Small intestine (tissue), 7 donors: ENCODE results near the gene SPA17. TPM values are rescaled to one million over a fixed set of nuclear protein-coding genes. Genes with fewer than 3 reads are reported as not detected.

Experiments used
- DNase-seq, 2 donors: peaks; one replicate each; pipeline versions ENCODE4 v3.0.0 to v3.0.0-alpha.2; 2013
- FAIRE-seq: peaks from 2 replicates; lab custom pipeline; 2012; peaks lifted over from hg19 to GRCh38; lab: Jason Lieb, UNC
- H3K27ac ChIP-seq, 3 donors: one replicate each; pipeline ENCODE4 v1.5.1; 2013; ENCODE audit warnings: low read length in 2 of 3, mild to moderate bottlenecking in 2 of 3, control low read depth in 1 of 3, inconsistent platforms in 1 of 3, low read depth in 1 of 3, moderate library complexity in 1 of 3
- H3K27me3 ChIP-seq, 3 donors: one replicate each; pipeline ENCODE4 v1.6.1; 2013; ENCODE audit warnings: low read length in 3 of 3, inconsistent platforms in 1 of 3; ENCODE audit not compliant: control insufficient read depth in 3 of 3, insufficient read depth in 3 of 3
- H3K36me3 ChIP-seq, 3 donors: one replicate each; pipeline ENCODE4 v1.6.1; 2013; ENCODE audit warnings: low read length in 3 of 3, inconsistent platforms in 1 of 3, low read depth in 1 of 3, mild to moderate bottlenecking in 1 of 3, moderate library complexity in 1 of 3; ENCODE audit not compliant: control insufficient read depth in 3 of 3, insufficient read depth in 2 of 3
- H3K4me1 ChIP-seq, 3 donors: one replicate each; pipeline ENCODE4 v1.6.1; 2013; ENCODE audit warnings: low read length in 2 of 3, inconsistent platforms in 1 of 3, low read depth in 1 of 3, mild to moderate bottlenecking in 1 of 3, moderate library complexity in 1 of 3; ENCODE audit not compliant: control insufficient read depth in 3 of 3, insufficient read depth in 2 of 3
- H3K4me3 ChIP-seq, 3 donors: one replicate each; pipeline ENCODE4 v1.5.1; 2013; ENCODE audit warnings: low read length in 3 of 3, control low read depth in 1 of 3, inconsistent platforms in 1 of 3, low read depth in 1 of 3, mild to moderate bottlenecking in 1 of 3, moderate library complexity in 1 of 3
- H3K9me3 ChIP-seq, 2 donors: one replicate each; pipeline ENCODE4 v1.6.1; 2013; ENCODE audit warnings: low read depth in 1 of 2, low read length in 1 of 2; ENCODE audit not compliant: control insufficient read depth in 2 of 2, insufficient read depth in 1 of 2
- WGBS, 3 donors: extraction: QIAGEN DNeasy Blood & Tissue Kit; methylation state at CpG; one replicate each; pipeline ENCODE4 v1.1.7; 2013; 5-methylcytosine and 5-hydroxymethylcytosine counted together
- polyA plus RNA-seq, 4 donors: library from polyadenylated mRNA; stranded (reverse) in 3 of 4; unstranded in 1 of 4; fragments of 200-250 nt in 3 of 4; fragments of 120-200 nt in 1 of 4; gene quantifications; one replicate each; pipeline versions ENCODE4 v1.2.1 to v1.2.3, GENCODE V29; 2013
- donor health status: healthy with polysubstance abuse.
- donor health status: control.
- donor health status: control.
- donor health status: Bipolar disorder and iron deficiency.
- donor health status: healthy.

SPA17 gene
- polyA plus RNA-seq, 4 donors: 3.2 to 9.8 (median 7.0) TPM

GRCh38 chr11:124742555-124742954, 68.9 kb downstream of the SPA17 start:
- FAIRE-seq (no peak), DNase-seq (no peak)
- Histone ChIP-seq H3K27me3 (peaks cover 0 to 97% (median 8%) of the 10 kb centered on the region in 3 donors), H3K9me3 (no peaks in the 10 kb centered on the region), H3K27ac (no peak overlapping the region), H3K4me3 (no peak overlapping the region), H3K4me1 (peaks cover 0 to 18% (median 2%) of the 10 kb centered on the region in 3 donors), H3K36me3 (no peaks in the 10 kb centered on the region)
- WGBS, 3 donors: 77 to 90% (median 82%) methylated on average over 2 of the region's 2 CpGs

DNA sequence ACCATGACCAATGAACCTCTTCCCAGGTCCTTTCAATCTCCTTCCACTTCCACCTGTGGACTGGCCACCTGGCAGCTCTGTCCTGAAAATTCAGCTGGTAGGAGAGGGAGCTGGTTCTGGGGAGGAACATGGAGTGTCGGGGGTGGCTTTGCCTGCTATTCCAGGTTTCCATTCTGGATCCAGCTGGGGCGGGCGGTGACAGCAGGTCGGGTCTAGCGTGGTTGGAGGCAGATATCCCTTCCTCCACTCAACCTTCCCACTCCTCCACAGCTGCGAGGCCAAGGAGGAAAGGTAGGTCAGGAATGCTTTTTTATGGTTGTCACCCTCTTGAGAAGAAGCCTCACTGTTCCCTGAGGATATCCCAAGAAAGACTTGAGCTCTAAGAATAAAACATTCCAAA, 69.3 kb downstream of the SPA17 start:
- Histone ChIP-seq H3K27ac (no peak overlapping the region), H3K27me3 (peaks cover 0 to 97% (median 8%) of the 10 kb centered on the region in 3 donors), H3K9me3 (no peaks in the 10 kb centered on the region), H3K4me3 (no peak overlapping the region), H3K36me3 (no peaks in the 10 kb centered on the region), H3K4me1 (peaks cover 0 to 18% (median 2%) of the 10 kb centered on the region in 3 donors)
- WGBS, 3 donors: 73 to 91% (median 76%) methylated on average over 6 of the region's 6 CpGs
- DNase-seq (no peak), FAIRE-seq (no peak)

DNA sequence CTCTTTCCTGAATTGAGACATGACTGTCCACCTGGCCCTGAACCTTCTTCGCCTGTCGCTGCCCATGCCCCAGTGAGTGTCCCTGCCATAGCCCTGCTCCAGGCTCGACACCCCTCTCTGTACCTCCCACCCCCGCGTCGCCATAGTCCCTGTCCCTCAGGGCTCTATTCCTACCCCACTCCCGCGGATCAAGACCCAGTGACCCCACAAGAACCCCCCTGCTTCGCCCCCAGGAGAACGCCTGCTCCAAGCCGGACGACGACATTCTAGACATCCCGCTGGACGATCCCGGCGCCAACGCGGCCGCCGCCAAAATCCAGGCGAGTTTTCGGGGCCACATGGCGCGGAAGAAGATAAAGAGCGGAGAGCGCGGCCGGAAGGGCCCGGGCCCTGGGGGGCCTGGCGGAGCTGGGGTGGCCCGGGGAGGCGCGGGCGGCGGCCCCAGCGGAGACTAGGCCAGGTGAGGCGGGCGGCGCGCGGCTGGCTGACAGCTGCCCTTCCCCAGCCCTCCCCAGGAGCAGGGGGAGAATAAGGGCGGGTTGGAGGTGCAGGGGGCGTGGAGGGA, 71.6 kb downstream of the SPA17 start:
- H3K4me3 ChIP-seq: peak overlapping the region in 1 of 3 donors; percentile 78

DNA sequence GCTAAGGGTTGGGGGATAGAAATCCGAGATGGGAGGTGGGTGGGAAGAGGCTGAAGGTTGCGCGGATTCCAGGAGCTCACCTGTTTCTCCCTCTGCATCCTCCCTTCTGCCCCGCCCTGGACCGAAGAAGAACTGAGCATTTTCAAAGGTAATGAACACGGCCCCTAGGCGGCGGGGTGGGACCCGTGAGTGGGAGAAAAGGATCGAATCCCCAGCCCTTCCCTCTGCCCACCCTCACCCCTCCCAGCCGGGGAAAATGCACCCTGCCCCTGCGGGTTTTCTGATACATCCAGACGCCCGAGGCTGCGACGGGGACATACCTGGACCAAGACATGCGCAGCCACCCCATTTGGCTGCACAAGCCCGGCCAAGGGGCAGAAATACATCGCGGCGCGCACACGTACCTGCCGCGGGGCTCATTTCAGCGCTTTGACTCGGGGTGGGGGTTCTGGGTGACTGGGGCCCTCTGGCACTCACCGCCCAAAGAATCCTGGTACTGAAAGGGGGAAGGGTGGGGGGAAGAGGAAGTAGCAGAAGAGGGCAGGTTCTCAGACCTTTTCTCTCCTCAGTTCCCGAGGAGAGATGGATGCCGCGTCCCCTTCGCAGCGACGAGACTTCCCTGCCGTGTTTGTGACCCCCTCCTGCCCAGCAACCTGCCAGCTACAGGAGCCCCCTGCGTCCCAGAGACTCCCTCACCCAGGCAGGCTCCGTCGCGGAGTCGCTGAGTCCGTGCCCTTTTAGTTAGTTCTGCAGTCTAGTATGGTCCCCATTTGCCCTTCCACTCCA, 72.3 kb downstream of the SPA17 start:
- H3K27me3 ChIP-seq: peaks cover 0 to 97% (median 8%) of the 10 kb centered on the region in 3 donors
- FAIRE-seq (no peak), DNase-seq (peak; percentile 51 to 68)
- peak overlapping the region; percentile 36 to 78 (median 59) for H3K4me3 ChIP-seq
- H3K27ac ChIP-seq: peak overlapping the region; percentile 72 to 88 (median 78)
- WGBS, 3 donors: 1 to 8% (median 4%) methylated on average over 39 to 41 of the region's 41 CpGs
- H3K4me1 ChIP-seq: peaks cover 0 to 14% (median 0%) of the 10 kb centered on the region in 3 donors
- no peaks in the 10 kb centered on the region for H3K36me3 ChIP-seq
- no peaks in the 10 kb centered on the region for H3K9me3 ChIP-seq

More for the DNA sequence above, 71.6 kb downstream of the SPA17 start:
- DNase-seq (peak in 1 of 2 donors; percentile 26), FAIRE-seq (no peak)
- Histone ChIP-seq H3K27me3 (peaks cover 0 to 97% (median 8%) of the 10 kb centered on the region in 3 donors), H3K36me3 (no peaks in the 10 kb centered on the region), H3K9me3 (no peaks in the 10 kb centered on the region), H3K27ac (no peak overlapping the region), H3K4me1 (peaks cover 0 to 17% (median under 1%) of the 10 kb centered on the region in 3 donors)
- WGBS, 3 donors: 20 to 44% (median 31%) methylated on average over 38 to 44 of the region's 44 CpGs

DNA sequence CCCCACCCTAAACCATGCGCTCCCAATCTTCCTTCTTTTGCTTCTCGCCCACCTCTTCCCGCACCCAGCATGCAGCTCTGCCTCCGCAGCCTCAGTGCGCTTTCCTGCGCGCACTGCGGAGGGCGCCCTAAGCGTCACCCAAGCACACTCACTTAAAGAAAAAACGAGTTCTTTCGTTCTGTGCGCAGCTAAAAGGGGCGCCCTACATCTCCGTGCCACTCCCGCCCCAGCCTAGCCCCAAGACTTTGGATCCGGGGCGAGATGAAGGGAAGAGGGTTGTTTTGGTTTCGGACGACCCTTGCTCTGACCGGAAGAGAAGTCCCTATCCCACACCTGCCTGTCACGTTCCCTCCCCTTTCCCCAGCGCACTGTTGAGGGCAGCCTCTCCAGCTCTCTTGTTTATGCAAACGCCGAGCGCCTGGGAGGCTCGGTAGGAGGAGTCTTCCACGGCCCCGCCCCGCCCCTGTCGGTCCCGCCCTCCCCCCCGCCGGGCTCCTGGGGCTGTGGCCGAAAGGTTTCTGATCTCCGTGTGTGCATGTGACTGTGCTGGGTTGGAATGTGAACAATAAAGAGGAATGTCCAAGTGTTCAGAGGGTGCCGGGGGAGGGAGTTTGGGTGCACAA, 73.0 kb downstream of the SPA17 start:
- peak; percentile 94 to 95 for DNase-seq
- H3K4me1 ChIP-seq: peaks cover 0 to 16% (median 0%) of the 10 kb centered on the region in 3 donors
- peak overlapping the region; percentile 72 to 88 (median 78) for H3K27ac ChIP-seq
- WGBS, 3 donors: 1 to 2% (median 2%) methylated on average over 37 of the region's 37 CpGs
- H3K4me3 ChIP-seq: peak overlapping the region; percentile 36 to 78 (median 59)
- peaks cover 0 to 97% (median 8%) of the 10 kb centered on the region in 3 donors for H3K27me3 ChIP-seq
- no peak for FAIRE-seq
- no peaks in the 10 kb centered on the region for H3K9me3 ChIP-seq
- H3K36me3 ChIP-seq: no peaks in the 10 kb centered on the region

Other genes with a start within 250 kb of the SPA17 start
- gene OR8B4, start 249.0 kb upstream of the SPA17 start, polyA plus RNA-seq: not detected
- not detected for gene OR8B8, start 228.2 kb upstream of the SPA17 start, polyA plus RNA-seq
- gene OR8B12, start 130.2 kb upstream of the SPA17 start, polyA plus RNA-seq: not detected
- gene OR8A1, start 103.9 kb upstream of the SPA17 start, polyA plus RNA-seq: not detected
- under 1 TPM in 1 of 4 donors, not detected in 3; 0.04 TPM for gene PANX3, start 62.5 kb upstream of the SPA17 start, polyA plus RNA-seq
- 10 to 100 TPM; 22.5 to 47.4 (median 41.1) TPM for gene TBRG1, start 51.0 kb upstream of the SPA17 start, polyA plus RNA-seq
- 10 to 100 TPM in 3 of 4 donors, 1 to 10 TPM in 1; 4.1 to 68.9 (median 27.5) TPM for gene SIAE, start 165 bp upstream of the SPA17 start, polyA plus RNA-seq
- 1 to 10 TPM in 2 of 4 donors, under 1 TPM in 1, not detected in 1; 0.67 to 6.5 (median 2.3) TPM for gene NRGN, start 66.0 kb downstream of the SPA17 start, polyA plus RNA-seq
- gene VSIG2, start 78.4 kb downstream of the SPA17 start, polyA plus RNA-seq: 1 to 10 TPM in 1 of 4 donors, under 1 TPM in 1, not detected in 2; 0.91 to 6.4 TPM
- 10 to 100 TPM in 2 of 4 donors, 1 to 10 TPM in 1, under 1 TPM in 1; 0.67 to 38.3 (median 6.9) TPM for gene ESAM, start 88.4 kb downstream of the SPA17 start, polyA plus RNA-seq
- 10 to 100 TPM in 1 of 4 donors, 1 to 10 TPM in 3; 4.4 to 19.9 (median 6.4) TPM for gene MSANTD2, start 126.5 kb downstream of the SPA17 start, polyA plus RNA-seq
- 10 to 100 TPM in 3 of 4 donors, 1 to 10 TPM in 1; 4.5 to 16.1 (median 11.4) TPM for gene ROBO3, start 191.5 kb downstream of the SPA17 start, polyA plus RNA-seq
- 1 to 10 TPM in 3 of 4 donors, under 1 TPM in 1; 0.45 to 8.9 (median 2.6) TPM for gene ROBO4, start 224.0 kb downstream of the SPA17 start, polyA plus RNA-seq
- gene HEPN1, start 245.3 kb downstream of the SPA17 start, polyA plus RNA-seq: under 1 TPM in 1 of 4 donors, not detected in 3; 0.06 TPM